Measurements from ENCODE around the gene KRT7.
A peak's percentile ranks its signal among the peaks of the same experiment; 100 is the strongest.
"Not testable (repeated sequence)": the region's sequence is repeated elsewhere in the genome, so short reads cannot be mapped to it uniquely, and the experiment has no call there.

Gene KRT7

GRCh38 chr12:52254965-52255751, 22.1 kb downstream of the KRT7 start:
- no peaks in the 10 kb centered on the region for H3K9me3 ChIP-seq
- TF ChIP-seq, protein P1, sequence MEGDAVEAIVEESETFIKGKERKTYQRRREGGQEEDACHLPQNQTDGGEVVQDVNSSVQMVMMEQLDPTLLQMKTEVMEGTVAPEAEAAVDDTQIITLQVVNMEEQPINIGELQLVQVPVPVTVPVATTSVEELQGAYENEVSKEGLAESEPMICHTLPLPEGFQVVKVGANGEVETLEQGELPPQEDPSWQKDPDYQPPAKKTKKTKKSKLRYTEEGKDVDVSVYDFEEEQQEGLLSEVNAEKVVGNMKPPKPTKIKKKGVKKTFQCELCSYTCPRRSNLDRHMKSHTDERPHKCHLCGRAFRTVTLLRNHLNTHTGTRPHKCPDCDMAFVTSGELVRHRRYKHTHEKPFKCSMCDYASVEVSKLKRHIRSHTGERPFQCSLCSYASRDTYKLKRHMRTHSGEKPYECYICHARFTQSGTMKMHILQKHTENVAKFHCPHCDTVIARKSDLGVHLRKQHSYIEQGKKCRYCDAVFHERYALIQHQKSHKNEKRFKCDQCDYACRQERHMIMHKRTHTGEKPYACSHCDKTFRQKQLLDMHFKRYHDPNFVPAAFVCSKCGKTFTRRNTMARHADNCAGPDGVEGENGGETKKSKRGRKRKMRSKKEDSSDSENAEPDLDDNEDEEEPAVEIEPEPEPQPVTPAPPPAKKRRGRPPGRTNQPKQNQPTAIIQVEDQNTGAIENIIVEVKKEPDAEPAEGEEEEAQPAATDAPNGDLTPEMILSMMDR (IDR thresholded peaks at IDR 0.05; ENCODE audit: low read depth, low read length), result no peak
- peaks cover 23% of the 10 kb centered on the region for H3K27me3 ChIP-seq
- no peaks in the 10 kb centered on the region for H3K36me3 ChIP-seq
- no peaks in the 10 kb centered on the region for H3K4me1 ChIP-seq
- no peak for DNase-seq
- no peak overlapping the region for H3K4me3 ChIP-seq (ENCODE audit: low read depth, low read length)

DNA sequence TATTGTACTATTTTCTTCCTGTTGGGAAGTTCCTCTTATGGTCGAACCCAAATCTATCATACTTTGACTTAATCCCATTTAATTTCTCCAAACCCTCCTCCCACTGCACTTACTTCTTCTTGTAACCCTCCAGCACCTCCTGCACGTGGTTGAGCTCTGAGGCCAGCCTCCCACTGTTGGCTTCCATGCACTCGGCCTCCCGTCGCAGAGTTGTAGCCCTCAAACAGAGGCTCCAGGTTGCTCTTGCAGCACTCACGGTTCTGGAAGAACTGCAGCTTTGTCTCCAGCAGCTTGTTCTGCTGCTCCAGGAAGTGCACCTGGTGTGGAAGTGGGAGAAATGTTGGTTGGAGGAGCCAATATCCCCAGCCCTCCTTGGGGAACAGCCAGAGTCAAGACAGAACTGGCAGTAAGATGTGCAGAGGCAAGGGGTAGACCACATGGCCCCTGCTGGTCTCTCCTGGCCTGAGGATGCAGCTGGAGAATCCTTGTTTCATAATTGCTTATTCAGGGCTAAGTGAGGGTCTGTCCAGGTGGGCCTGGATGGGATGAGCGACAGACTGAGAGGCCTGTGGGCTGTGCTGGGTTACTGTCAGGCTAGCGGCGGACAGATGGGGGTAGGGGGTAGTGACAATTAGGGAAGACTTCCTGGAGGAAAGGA, 23.0 kb downstream of the KRT7 start:
- Histone ChIP-seq H3K4me1 (no peaks in the 10 kb centered on the region), H3K36me3 (no peaks in the 10 kb centered on the region), H3K9me3 (no peaks in the 10 kb centered on the region), H3K4me3 (ENCODE audit: low read depth, low read length) (no peak overlapping the region), H3K27me3 (peaks cover 23% of the 10 kb centered on the region)
- TF ChIP-seq, protein P1 (IDR thresholded peaks at IDR 0.05; ENCODE audit: low read depth, low read length), result no peak
- DNase-seq, result no peak

DNA sequence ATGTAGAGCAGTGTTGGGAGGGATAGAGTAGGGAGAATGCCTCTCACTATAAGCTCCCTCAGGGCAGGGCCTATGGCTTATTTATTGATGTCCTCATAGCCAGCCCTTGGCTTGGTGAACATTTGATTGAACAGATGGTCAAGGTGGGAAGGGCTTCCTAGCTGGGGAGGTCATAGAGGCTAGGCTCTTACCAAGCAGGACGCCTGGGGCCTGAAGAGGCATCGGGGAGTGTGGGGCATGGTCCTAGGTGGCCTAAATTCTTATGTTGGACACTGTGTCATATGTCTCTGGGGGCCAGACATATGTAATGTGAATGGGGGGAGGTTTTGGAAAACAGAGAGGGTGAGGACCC, 23.5 kb downstream of the KRT7 start:
- Histone ChIP-seq H3K4me1 (no peaks in the 10 kb centered on the region), H3K27me3 (peaks cover 23% of the 10 kb centered on the region), H3K36me3 (no peaks in the 10 kb centered on the region), H3K4me3 (ENCODE audit: low read depth, low read length) (no peak overlapping the region), H3K9me3 (no peaks in the 10 kb centered on the region)
- DNase-seq, result no peak
- TF ChIP-seq, protein P1 (IDR thresholded peaks at IDR 0.05; ENCODE audit: low read depth, low read length), result no peak

- DNase-seq, result no peak
- H3K4me1 ChIP-seq, result no peaks in the 10 kb centered on the region
- TF ChIP-seq, protein P1 (IDR thresholded peaks at IDR 0.05; ENCODE audit: low read depth, low read length), result no peak
- no peaks in the 10 kb centered on the region for H3K36me3 ChIP-seq
- no peak overlapping the region for H3K4me3 ChIP-seq (ENCODE audit: low read depth, low read length)
- no peaks in the 10 kb centered on the region for H3K9me3 ChIP-seq
- H3K27me3 ChIP-seq, result peaks cover 23% of the 10 kb centered on the region
Observed at GRCh38 chr12:52257074-52257551, 24.1 kb downstream of the KRT7 start.

DNA sequence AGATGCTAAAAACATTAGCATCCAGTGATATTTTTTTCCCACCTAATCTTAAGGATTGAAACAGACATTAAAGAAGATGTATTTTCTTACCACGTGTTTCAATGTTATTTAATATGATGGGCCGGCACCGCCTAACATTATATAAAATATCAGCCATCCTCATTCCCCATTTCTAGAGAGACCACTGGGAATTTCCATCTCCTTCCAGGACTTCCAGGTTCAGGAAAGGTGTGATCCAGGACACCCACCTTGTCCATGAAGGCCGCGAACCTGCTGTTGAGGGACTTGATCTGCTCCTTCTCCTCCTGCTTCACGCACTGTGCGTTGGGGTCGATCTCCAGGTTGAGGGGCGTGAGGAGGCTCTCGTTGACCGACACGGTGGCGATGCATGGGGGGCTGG, 24.9 kb downstream of the KRT7 start:
- H3K4me1 ChIP-seq; H3K4me3 ChIP-seq (ENCODE audit: low read depth, low read length); H3K9me3 ChIP-seq; H3K36me3 ChIP-seq; DNase-seq: not testable (repeated sequence)
- peaks cover 23% of the 10 kb centered on the region for H3K27me3 ChIP-seq

DNA sequence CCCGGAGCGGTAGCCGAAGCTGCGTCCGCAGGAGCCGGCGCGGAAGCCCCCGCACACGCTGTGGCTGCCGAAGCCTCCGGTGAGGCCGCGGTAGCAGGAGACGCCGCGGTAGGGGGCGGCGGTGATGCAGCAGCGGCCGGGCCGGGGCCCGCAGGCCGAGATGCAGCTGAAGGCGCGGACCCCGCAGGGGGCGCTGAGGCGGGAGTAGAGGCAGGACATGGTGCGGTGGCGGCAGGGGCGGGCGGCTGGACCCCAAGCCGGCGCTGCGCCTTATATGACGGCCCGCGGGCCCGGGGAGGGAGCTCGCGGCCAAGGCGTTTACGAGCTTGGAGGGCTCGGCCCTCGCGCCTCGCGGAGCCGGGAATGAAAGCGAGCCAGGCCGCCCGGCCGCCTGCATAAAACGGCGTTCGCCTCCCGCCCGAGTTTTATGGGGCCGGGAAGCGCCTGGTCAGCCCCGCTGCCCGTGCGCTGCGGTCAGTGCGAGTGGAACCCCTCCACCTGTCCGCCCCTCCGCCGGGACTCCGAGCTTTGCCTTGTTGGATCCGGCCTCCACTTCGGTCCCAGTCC, 25.4 kb downstream of the KRT7 start:
- Histone ChIP-seq H3K4me3 (ENCODE audit: low read depth, low read length) (peak overlapping the region; percentile 31; the same call in 1 of the 2 replicates), H3K9me3 (no peaks in the 10 kb centered on the region), H3K36me3 (no peaks in the 10 kb centered on the region), H3K27me3 (peaks cover 23% of the 10 kb centered on the region), H3K4me1 (no peaks in the 10 kb centered on the region)
- TF ChIP-seq, protein P1 (IDR thresholded peaks at IDR 0.05; ENCODE audit: low read depth, low read length), result no peak
- peak; percentile 56 for DNase-seq
